DOHH2 (cell line): ENCODE data around the gene TEX261.

Experiments
- H3F3A ChIP-seq: fragments of 200-600 bp; sonication (generic), shearing (Covaris generic); 2 replicates; pipeline ENCODE4 v1.6.0; 2016; ENCODE audit warnings: antibody characterized with exemption, mild to moderate bottlenecking; ENCODE audit not compliant: control insufficient read depth, insufficient read depth
- H3K27ac ChIP-seq: fragments of 200-600 bp; sonication (generic); 2 replicates; pipeline ENCODE4 v1.5.1; 2014; ENCODE audit warnings: low read depth, mild to moderate bottlenecking, low read length, moderate library complexity
- H3K27me3 ChIP-seq: fragments of 200-600 bp; sonication (generic); 2 replicates; pipeline ENCODE4 v1.6.1; 2014; ENCODE audit warnings: mild to moderate bottlenecking, low read length, mixed read lengths; ENCODE audit not compliant: control insufficient read depth
- H3K36me3 ChIP-seq: fragments of 200-600 bp; sonication (generic); 2 replicates; pipeline ENCODE4 v1.6.1; 2014; ENCODE audit warnings: mild to moderate bottlenecking, low read length, moderate library complexity, mixed read lengths; ENCODE audit not compliant: control insufficient read depth
- H3K4me1 ChIP-seq: fragments of 200-600 bp; sonication (generic); 2 replicates; pipeline ENCODE4 v1.6.1; 2014; ENCODE audit warnings: mild to moderate bottlenecking, low read length, mixed read lengths; ENCODE audit not compliant: control insufficient read depth
- H3K4me2 ChIP-seq: fragments of 200-600 bp; sonication (generic); 2 replicates; pipeline ENCODE4 v1.6.0; 2014; ENCODE audit warnings: mild to moderate bottlenecking, low read length, moderate library complexity
- H3K4me3 ChIP-seq: fragments of 200-600 bp; sonication (generic); 2 replicates; pipeline ENCODE4 v1.5.1; 2014; ENCODE audit warnings: mild to moderate bottlenecking, low read length, mixed read lengths
- H3K79me2 ChIP-seq: fragments of 200-600 bp; sonication (generic); 2 replicates; pipeline ENCODE4 v1.6.1; 2014; ENCODE audit warnings: mild to moderate bottlenecking, low read length, mixed read lengths; ENCODE audit not compliant: control insufficient read depth
- H3K9me2 ChIP-seq: fragments of 200-600 bp; sonication (generic); replicated peaks from 2 replicates; pipeline ENCODE4 v1.6.1; 2014; ENCODE audit warnings: mild to moderate bottlenecking, low read length, mixed read lengths; ENCODE audit not compliant: control insufficient read depth
- H3K9me3 ChIP-seq: fragments of 200-600 bp; sonication (generic); 2 replicates; pipeline ENCODE4 v1.6.1; 2014; ENCODE audit warnings: antibody characterized with exemption, low read length, mixed read lengths; ENCODE audit not compliant: control insufficient read depth, insufficient read depth
- H4K20me1 ChIP-seq: fragments of 200-600 bp; sonication (generic); 2 replicates; pipeline ENCODE4 v1.6.0; 2014; ENCODE audit warnings: low read depth, mild to moderate bottlenecking, antibody characterized with exemption, low read length, moderate library complexity; ENCODE audit not compliant: control insufficient read depth, insufficient read depth
- CTCF ChIP-seq: fragments of 200-600 bp; sonication (generic); IDR thresholded peaks from one replicate; pipeline ENCODE4 v1.5.1; 2014; ENCODE audit warnings: antibody characterized with exemption, mild to moderate bottlenecking, low read depth, low read length; ENCODE audit not compliant: poor library complexity, severe bottlenecking
- EZH2phosphoT487 ChIP-seq: fragments of 200-600 bp; sonication (generic); IDR thresholded peaks from 2 replicates; pipeline ENCODE4 v1.6.1; 2017; ENCODE audit warnings: borderline replicate concordance, mild to moderate bottlenecking, antibody characterized with exemption, low read length, moderate library complexity, mixed read lengths

The TEX261 gene

DNA sequence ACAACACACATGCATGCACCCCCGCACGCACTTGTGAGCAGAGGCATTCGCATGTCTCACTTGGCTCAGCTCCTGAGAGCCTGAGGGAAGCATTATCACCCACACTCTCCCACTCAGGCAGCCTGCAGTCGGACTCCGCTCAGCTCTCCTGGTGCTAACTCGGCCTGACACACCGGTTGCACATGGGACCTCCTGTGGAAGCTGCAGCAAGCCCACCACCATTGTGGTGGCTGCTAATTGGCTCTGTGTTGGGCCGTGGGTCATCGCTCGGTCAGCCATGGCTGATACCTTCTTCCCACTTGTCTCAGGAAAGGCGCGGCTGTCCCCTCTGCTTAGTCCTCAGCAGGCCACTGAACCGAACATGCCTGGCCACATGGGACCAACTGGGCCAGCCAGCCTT lies 13.7 kb upstream of the TEX261 start:
- H3K27ac ChIP-seq, result no peak overlapping the region
- no peaks in the 10 kb centered on the region for H3K9me2 ChIP-seq
- no peak overlapping the region for H3K4me3 ChIP-seq
- TF ChIP-seq CTCF, result no peak
- no peak for TF ChIP-seq EZH2phosphoT487
- H3K79me2 ChIP-seq, result no peaks in the 10 kb centered on the region
- no peaks in the 10 kb centered on the region for H3F3A ChIP-seq
- H4K20me1 ChIP-seq, result no peaks in the 10 kb centered on the region
- no peaks in the 10 kb centered on the region for H3K36me3 ChIP-seq
- no peaks in the 10 kb centered on the region; the same call in 1 of the 2 replicates for H3K27me3 ChIP-seq
- no peaks in the 10 kb centered on the region for H3K9me3 ChIP-seq
- H3K4me2 ChIP-seq, result no peak overlapping the region
- no peaks in the 10 kb centered on the region for H3K4me1 ChIP-seq

- Histone ChIP-seq H3K9me2 (no peaks in the 10 kb centered on the region), H3K36me3 (no peaks in the 10 kb centered on the region), H4K20me1 (no peaks in the 10 kb centered on the region), H3K4me2 (no peak overlapping the region), H3K4me1 (no peaks in the 10 kb centered on the region), H3K4me3 (no peak overlapping the region), H3K79me2 (no peaks in the 10 kb centered on the region), H3K9me3 (no peaks in the 10 kb centered on the region), H3F3A (no peaks in the 10 kb centered on the region), H3K27ac (no peak overlapping the region), H3K27me3 (no peaks in the 10 kb centered on the region; the same call in 1 of the 2 replicates)
- TF ChIP-seq CTCF, result no peak
- no peak for TF ChIP-seq EZH2phosphoT487
Measured at GRCh38 chr2:71006955-71007799, 12.5 kb upstream of the TEX261 start.

DNA sequence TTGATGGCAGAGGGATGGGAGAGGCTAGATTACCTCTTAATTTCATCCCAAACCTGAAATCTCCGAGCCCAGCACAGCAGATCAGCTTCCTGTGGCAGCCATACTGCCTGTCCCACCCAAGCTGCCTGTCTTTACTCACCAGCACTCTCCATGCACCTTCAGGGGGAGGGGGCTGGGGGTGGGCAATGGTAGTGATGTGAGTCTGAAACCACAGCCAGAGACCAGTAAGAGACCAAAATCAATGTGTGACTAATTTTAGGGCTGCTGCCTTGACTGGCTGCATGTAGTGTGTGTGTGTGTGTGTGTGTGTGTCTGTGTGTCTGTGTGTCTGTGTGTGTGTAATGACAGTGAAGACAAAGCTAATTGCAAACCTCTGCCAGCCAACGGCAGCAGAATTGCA lies 11.7 kb upstream of the TEX261 start:
- H3K27me3 ChIP-seq, result no peaks in the 10 kb centered on the region
- no peaks in the 10 kb centered on the region for H3F3A ChIP-seq
- no peaks in the 10 kb centered on the region for H3K9me3 ChIP-seq
- H3K79me2 ChIP-seq, result no peaks in the 10 kb centered on the region
- no peak overlapping the region for H3K27ac ChIP-seq
- H4K20me1 ChIP-seq, result no peaks in the 10 kb centered on the region
- TF ChIP-seq EZH2phosphoT487 (no peak), CTCF (no peak)
- no peak overlapping the region for H3K4me2 ChIP-seq
- H3K4me3 ChIP-seq, result no peak overlapping the region
- H3K36me3 ChIP-seq, result no peaks in the 10 kb centered on the region
- H3K9me2 ChIP-seq, result no peaks in the 10 kb centered on the region
- peaks cover 6% of the 10 kb centered on the region for H3K4me1 ChIP-seq
